ENCODE data around the gene COBL.

The COBL gene

GRCh38 chr7:51198654-51199053 is 118.0 kb downstream of the COBL start:
- TF ChIP-seq CTCF (IDR thresholded peaks at IDR 0.05; ENCODE audit: low read depth, low read length, poor library complexity, severe bottlenecking) (no peak), EZH2phosphoT487 (IDR thresholded peaks at IDR 0.05; ENCODE audit: borderline replicate concordance, low read length) (no peak)
- H3K27me3 ChIP-seq (ENCODE audit: control insufficient read depth, low read length) = no peaks in the 10 kb centered on the region; the same call in 1 of the 2 replicates
- H3K36me3 ChIP-seq (ENCODE audit: control insufficient read depth, low read length) = no peaks in the 10 kb centered on the region
- no peaks in the 10 kb centered on the region for H3K9me3 ChIP-seq (ENCODE audit: control insufficient read depth, insufficient read depth, low read length)
- H3K27ac ChIP-seq (ENCODE audit: low read depth, low read length) = no peak overlapping the region
- H3K79me2 ChIP-seq (ENCODE audit: control insufficient read depth, low read length) = no peaks in the 10 kb centered on the region
- H3K4me3 ChIP-seq (ENCODE audit: low read length) = no peak overlapping the region
- no peak overlapping the region for H3K4me2 ChIP-seq (ENCODE audit: low read length)
- H3K9me2 ChIP-seq (replicated peaks; ENCODE audit: control insufficient read depth, low read length) = no peaks in the 10 kb centered on the region
- H4K20me1 ChIP-seq (ENCODE audit: control insufficient read depth, insufficient read depth, low read depth, low read length) = no peaks in the 10 kb centered on the region
- H3F3A ChIP-seq (ENCODE audit: control insufficient read depth, insufficient read depth) = no peaks in the 10 kb centered on the region
- no peaks in the 10 kb centered on the region for H3K4me1 ChIP-seq (ENCODE audit: control insufficient read depth, low read length)

DNA sequence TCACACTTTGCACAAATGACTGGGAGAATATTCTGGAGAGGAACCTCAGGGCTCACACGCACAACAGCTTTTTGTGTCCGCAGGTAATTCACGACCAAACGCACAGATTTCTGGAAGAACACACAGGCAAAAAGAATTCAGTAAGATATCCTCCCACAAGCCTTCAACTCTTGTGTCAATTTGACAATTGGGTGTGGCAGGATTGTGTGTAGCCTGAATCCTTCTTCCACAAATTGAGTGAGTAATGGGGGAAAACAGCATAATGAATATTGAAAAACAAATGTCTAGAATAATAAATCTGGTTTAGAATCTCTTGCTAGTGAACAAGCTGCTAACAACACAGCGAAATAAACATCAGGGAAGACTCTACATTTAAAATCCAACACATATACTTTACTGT is 125.6 kb downstream of the COBL start:
- H3K4me3 ChIP-seq (ENCODE audit: low read length) = no peak overlapping the region
- peaks cover 3% of the 10 kb centered on the region; the same call in 1 of the 2 replicates for H3K27me3 ChIP-seq (ENCODE audit: control insufficient read depth, low read length)
- no peak overlapping the region for H3K27ac ChIP-seq (ENCODE audit: low read depth, low read length)
- no peaks in the 10 kb centered on the region for H3K36me3 ChIP-seq (ENCODE audit: control insufficient read depth, low read length)
- no peaks in the 10 kb centered on the region for H3K9me3 ChIP-seq (ENCODE audit: control insufficient read depth, insufficient read depth, low read length)
- H3K4me2 ChIP-seq (ENCODE audit: low read length) = no peak overlapping the region
- no peaks in the 10 kb centered on the region for H3K4me1 ChIP-seq (ENCODE audit: control insufficient read depth, low read length)
- TF ChIP-seq EZH2phosphoT487 (IDR thresholded peaks at IDR 0.05; ENCODE audit: borderline replicate concordance, low read length) (no peak), CTCF (IDR thresholded peaks at IDR 0.05; ENCODE audit: low read depth, low read length, poor library complexity, severe bottlenecking) (no peak)
- no peaks in the 10 kb centered on the region for H3F3A ChIP-seq (ENCODE audit: control insufficient read depth, insufficient read depth)
- no peaks in the 10 kb centered on the region for H4K20me1 ChIP-seq (ENCODE audit: control insufficient read depth, insufficient read depth, low read depth, low read length)
- H3K79me2 ChIP-seq (ENCODE audit: control insufficient read depth, low read length) = no peaks in the 10 kb centered on the region
- H3K9me2 ChIP-seq (replicated peaks; ENCODE audit: control insufficient read depth, low read length) = no peaks in the 10 kb centered on the region

- Histone ChIP-seq H3K27ac (ENCODE audit: low read depth, low read length) (no peak overlapping the region), H3K27me3 (ENCODE audit: control insufficient read depth, low read length) (peaks cover 3% of the 10 kb centered on the region; the same call in 1 of the 2 replicates), H3K9me3 (ENCODE audit: control insufficient read depth, insufficient read depth, low read length) (no peaks in the 10 kb centered on the region), H3K4me1 (ENCODE audit: control insufficient read depth, low read length) (no peaks in the 10 kb centered on the region), H3K4me3 (ENCODE audit: low read length) (no peak overlapping the region), H3K4me2 (ENCODE audit: low read length) (no peak overlapping the region), H3K36me3 (ENCODE audit: control insufficient read depth, low read length) (no peaks in the 10 kb centered on the region), H3K79me2 (ENCODE audit: control insufficient read depth, low read length) (no peaks in the 10 kb centered on the region), H3F3A (ENCODE audit: control insufficient read depth, insufficient read depth) (no peaks in the 10 kb centered on the region), H3K9me2 (replicated peaks; ENCODE audit: control insufficient read depth, low read length) (no peaks in the 10 kb centered on the region), H4K20me1 (ENCODE audit: control insufficient read depth, insufficient read depth, low read depth, low read length) (no peaks in the 10 kb centered on the region)
- TF ChIP-seq EZH2phosphoT487 (IDR thresholded peaks at IDR 0.05; ENCODE audit: borderline replicate concordance, low read length) (no peak), CTCF (IDR thresholded peaks at IDR 0.05; ENCODE audit: low read depth, low read length, poor library complexity, severe bottlenecking) (no peak)
Measured at GRCh38 chr7:51189777-51190176, 126.8 kb downstream of the COBL start.
